ENCODE measurements around the gene SSX3.
"Not testable (repeated sequence)": the region's sequence is repeated elsewhere in the genome, so short reads cannot be mapped to it uniquely, and the experiment has no call there.

Gene SSX3

GRCh38 chrX:48356315-48357094 lies at the start of gene SSX3:
SSX3 (minus strand) TSS chrX:48356703; CDS start chrX:48355249, 1,454 bp downstream.
- not testable (repeated sequence) for H3K27me3 ChIP-seq (ENCODE audit: insufficient read depth, insufficient read length); H3K36me3 ChIP-seq (ENCODE audit: insufficient read depth, insufficient read length, low read length); H3K9ac ChIP-seq (ENCODE audit: insufficient read length, low read depth); H3K4me3 ChIP-seq (ENCODE audit: insufficient read length, low read depth); DNase-seq (ENCODE audit: low read depth, low spot score); H3K4me1 ChIP-seq (ENCODE audit: insufficient read depth, insufficient read length); H3K9me3 ChIP-seq (ENCODE audit: insufficient read depth, low read length)

- H3K4me3 ChIP-seq (ENCODE audit: insufficient read length, low read depth); H3K9ac ChIP-seq (ENCODE audit: insufficient read length, low read depth); DNase-seq (ENCODE audit: low read depth, low spot score); H3K36me3 ChIP-seq (ENCODE audit: insufficient read depth, insufficient read length, low read length); H3K4me1 ChIP-seq (ENCODE audit: insufficient read depth, insufficient read length); H3K27me3 ChIP-seq (ENCODE audit: insufficient read depth, insufficient read length); H3K9me3 ChIP-seq (ENCODE audit: insufficient read depth, low read length): not testable (repeated sequence)
Observed at GRCh38 chrX:48397825-48398224, 41.3 kb upstream of the SSX3 start.

GRCh38 chrX:48396931-48397330 lies 40.4 kb upstream of the SSX3 start:
- not testable (repeated sequence) for H3K9me3 ChIP-seq (ENCODE audit: insufficient read depth, low read length); H3K27me3 ChIP-seq (ENCODE audit: insufficient read depth, insufficient read length); DNase-seq (ENCODE audit: low read depth, low spot score); H3K36me3 ChIP-seq (ENCODE audit: insufficient read depth, insufficient read length, low read length); H3K9ac ChIP-seq (ENCODE audit: insufficient read length, low read depth); H3K4me3 ChIP-seq (ENCODE audit: insufficient read length, low read depth); H3K4me1 ChIP-seq (ENCODE audit: insufficient read depth, insufficient read length)

GRCh38 chrX:48383239-48383638 lies 26.7 kb upstream of the SSX3 start, which contains the start of gene SSX4:
SSX4 (plus strand) TSS chrX:48383539; CDS start chrX:48384054, 515 bp downstream.
- not testable (repeated sequence) for H3K9me3 ChIP-seq (ENCODE audit: insufficient read depth, low read length); DNase-seq (ENCODE audit: low read depth, low spot score); H3K36me3 ChIP-seq (ENCODE audit: insufficient read depth, insufficient read length, low read length); H3K4me1 ChIP-seq (ENCODE audit: insufficient read depth, insufficient read length); H3K27me3 ChIP-seq (ENCODE audit: insufficient read depth, insufficient read length); H3K9ac ChIP-seq (ENCODE audit: insufficient read length, low read depth); H3K4me3 ChIP-seq (ENCODE audit: insufficient read length, low read depth)

GRCh38 chrX:48370408-48370807 lies 13.9 kb upstream of the SSX3 start:
- H3K27me3 ChIP-seq (ENCODE audit: insufficient read depth, insufficient read length); H3K9ac ChIP-seq (ENCODE audit: insufficient read length, low read depth); H3K36me3 ChIP-seq (ENCODE audit: insufficient read depth, insufficient read length, low read length); DNase-seq (ENCODE audit: low read depth, low spot score); H3K9me3 ChIP-seq (ENCODE audit: insufficient read depth, low read length); H3K4me3 ChIP-seq (ENCODE audit: insufficient read length, low read depth); H3K4me1 ChIP-seq (ENCODE audit: insufficient read depth, insufficient read length): not testable (repeated sequence)

- DNase-seq (ENCODE audit: low read depth, low spot score); H3K27me3 ChIP-seq (ENCODE audit: insufficient read depth, insufficient read length); H3K4me3 ChIP-seq (ENCODE audit: insufficient read length, low read depth); H3K4me1 ChIP-seq (ENCODE audit: insufficient read depth, insufficient read length); H3K9ac ChIP-seq (ENCODE audit: insufficient read length, low read depth); H3K36me3 ChIP-seq (ENCODE audit: insufficient read depth, insufficient read length, low read length); H3K9me3 ChIP-seq (ENCODE audit: insufficient read depth, low read length): not testable (repeated sequence)
Observed at GRCh38 chrX:48367717-48368408, 11.4 kb upstream of the SSX3 start.

GRCh38 chrX:48359281-48359680 lies 2.8 kb upstream of the SSX3 start:
- DNase-seq (ENCODE audit: low read depth, low spot score); H3K4me3 ChIP-seq (ENCODE audit: insufficient read length, low read depth); H3K4me1 ChIP-seq (ENCODE audit: insufficient read depth, insufficient read length); H3K36me3 ChIP-seq (ENCODE audit: insufficient read depth, insufficient read length, low read length); H3K27me3 ChIP-seq (ENCODE audit: insufficient read depth, insufficient read length); H3K9ac ChIP-seq (ENCODE audit: insufficient read length, low read depth); H3K9me3 ChIP-seq (ENCODE audit: insufficient read depth, low read length): not testable (repeated sequence)

GRCh38 chrX:48357681-48358080 lies 1.2 kb upstream of the SSX3 start:
- no peak overlapping the region for H3K4me3 ChIP-seq (ENCODE audit: insufficient read length, low read depth)
- DNase-seq (ENCODE audit: low read depth, low spot score) = no peak
- H3K9ac ChIP-seq (ENCODE audit: insufficient read length, low read depth) = no peak overlapping the region
- no peaks in the 10 kb centered on the region for H3K36me3 ChIP-seq (ENCODE audit: insufficient read depth, insufficient read length, low read length)
- H3K4me1 ChIP-seq (ENCODE audit: insufficient read depth, insufficient read length) = no peaks in the 10 kb centered on the region
- TF ChIP-seq SUZ12 (IDR thresholded peaks at IDR 0.05; ENCODE audit: extremely low read depth, insufficient read depth, insufficient read length) (no peak), ZNF274 (IDR thresholded peaks at IDR 0.05; ENCODE audit: low read depth, low read length) (no peak), YY1 (IDR thresholded peaks at IDR 0.05; ENCODE audit: insufficient read depth, insufficient read length) (no peak)
- H3K9me3 ChIP-seq (ENCODE audit: insufficient read depth, low read length) = no peaks in the 10 kb centered on the region
- no peaks in the 10 kb centered on the region for H3K27me3 ChIP-seq (ENCODE audit: insufficient read depth, insufficient read length)

- not testable (repeated sequence) for H3K4me3 ChIP-seq (ENCODE audit: insufficient read length, low read depth); H3K4me1 ChIP-seq (ENCODE audit: insufficient read depth, insufficient read length); H3K9ac ChIP-seq (ENCODE audit: insufficient read length, low read depth); DNase-seq (ENCODE audit: low read depth, low spot score); H3K9me3 ChIP-seq (ENCODE audit: insufficient read depth, low read length); H3K36me3 ChIP-seq (ENCODE audit: insufficient read depth, insufficient read length, low read length); H3K27me3 ChIP-seq (ENCODE audit: insufficient read depth, insufficient read length)
Observed at GRCh38 chrX:48346059-48346458, 10.4 kb downstream of the SSX3 start.

- H3K27me3 ChIP-seq (ENCODE audit: insufficient read depth, insufficient read length); H3K9ac ChIP-seq (ENCODE audit: insufficient read length, low read depth); H3K9me3 ChIP-seq (ENCODE audit: insufficient read depth, low read length); H3K36me3 ChIP-seq (ENCODE audit: insufficient read depth, insufficient read length, low read length); DNase-seq (ENCODE audit: low read depth, low spot score); H3K4me3 ChIP-seq (ENCODE audit: insufficient read length, low read depth); H3K4me1 ChIP-seq (ENCODE audit: insufficient read depth, insufficient read length): not testable (repeated sequence)
Observed at GRCh38 chrX:48313996-48314395, 42.5 kb downstream of the SSX3 start.

All from NT2/D1 (cell line).